Left lung (tissue), 10 donors: ENCODE results near the gene EML1. TPM values are rescaled to one million over a fixed set of nuclear protein-coding genes. Genes with fewer than 3 reads are reported as not detected.

ENCODE experiments used
- ATAC-seq: fragments of 200-7000 bp; cut with Tn5 transposase; one replicate; pipeline ENCODE4 v1.9.1; 2020; ENCODE audit warnings: moderate library complexity
- DNase-seq, 4 donors: peaks; one replicate each; pipeline ENCODE4 v3.0.0-alpha.2; 2013 to 2020
- H3K27ac ChIP-seq, 2 donors: fragments of 200-600 bp; sonication (generic) in 1 of 2; one replicate each; pipeline versions ENCODE4 v1.5.0 to v1.8.0; 2020 to 2021
- H3K27me3 ChIP-seq, 2 donors: fragments of 200-600 bp; sonication (generic) in 1 of 2; one replicate each; pipeline versions ENCODE4 v1.5.0 to v1.8.0; 2020 to 2021
- H3K36me3 ChIP-seq, 2 donors: fragments of 200-600 bp; sonication (generic) in 1 of 2; one replicate each; pipeline versions ENCODE4 v1.5.0 to v1.8.0; 2020 to 2021
- H3K4me1 ChIP-seq, 2 donors: fragments of 200-600 bp; one replicate each; pipeline ENCODE4 v1.8.0; 2021
- H3K4me3 ChIP-seq, 2 donors: fragments of 200-600 bp; sonication (generic) in 1 of 2; one replicate each; pipeline versions ENCODE4 v1.5.0 to v1.8.0; 2020 to 2021; ENCODE audit warnings: mild to moderate bottlenecking in 1 of 2
- H3K9me3 ChIP-seq, 2 donors: fragments of 200-600 bp; sonication (generic) in 1 of 2; one replicate each; pipeline versions ENCODE4 v1.5.0 to v1.8.0; 2020 to 2021
- CTCF ChIP-seq, 2 donors: fragments of 200-600 bp; sonication (generic) in 1 of 2; IDR thresholded peaks; one replicate each; pipeline versions ENCODE4 v1.5.0 to v1.8.0; 2021; ENCODE audit warnings: antibody characterized with exemption in 2 of 2
- intact Hi-C, 2 donors: fragments of 100-400 bp; cut with DNase I; formaldehyde crosslinking; loops; one replicate each; pipeline versions ENCODE4 v1.11.2 to v1.14.2; 2022
- polyA plus RNA-seq, 6 donors: library from polyadenylated mRNA; unstranded; fragments of 120-200 nt; gene quantifications; one replicate each; pipeline ENCODE4 v1.2.1, GENCODE V29; 2013; ENCODE audit not compliant: insufficient read length in 6 of 6
- total RNA-seq, 2 donors: library from RNA; stranded (reverse); fragmentation: NEBNext Ultra II Directional; extraction: Animal tissue kit (Norgen Biotek cat#: 25700); gene quantifications; one replicate each; pipeline ENCODE4 v1.2.1, GENCODE V29; 2021
- donor health status: DM: no; HTN: yes; CAD: no.
- donor health status: DM: no; HTN: no; CAD: no.

Gene EML1
- total and polyA plus RNA-seq, 8 donors, result 24.6 to 48.6 (median 42.2) TPM

DNA sequence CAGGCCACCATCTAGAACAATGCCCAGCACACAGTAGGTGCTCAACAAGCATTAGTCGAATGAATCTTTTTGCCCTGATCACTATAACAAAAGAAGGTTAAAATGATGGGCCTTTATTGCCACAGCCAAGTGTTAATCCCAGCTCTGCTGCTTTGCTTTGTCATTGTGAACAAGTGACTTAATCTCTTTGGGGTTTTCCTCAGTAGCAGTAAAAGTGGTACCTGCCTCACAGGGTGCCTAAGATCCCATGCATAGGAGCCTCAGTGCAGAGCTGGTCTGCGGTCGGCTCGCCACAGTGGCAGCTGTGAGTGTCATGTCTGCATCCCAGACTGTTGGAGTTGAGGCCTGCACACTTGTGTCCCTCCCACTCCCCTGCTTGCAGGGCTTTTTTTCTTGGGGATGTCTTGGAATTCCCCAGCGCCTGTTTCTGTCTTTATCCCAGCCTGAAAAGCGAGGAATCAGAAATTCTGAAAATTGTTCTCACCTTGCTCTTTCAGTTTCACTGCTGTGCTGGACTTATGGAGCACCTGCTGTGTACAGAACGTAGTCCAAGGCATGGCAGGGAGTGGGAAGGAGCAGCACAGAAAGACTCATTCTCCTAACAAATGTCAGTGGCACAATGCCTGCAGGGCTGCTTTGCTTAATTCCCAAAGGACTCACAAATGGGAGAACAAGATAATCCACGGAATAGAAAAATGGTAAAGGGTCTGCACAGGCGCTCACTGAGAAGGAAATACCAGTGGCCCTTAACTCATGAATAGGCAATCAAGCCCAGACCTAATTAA is 90.8 kb downstream of the EML1 start:
- H3K27ac ChIP-seq, result no peak overlapping the region
- H3K4me1 ChIP-seq, result no peaks in the 10 kb centered on the region
- intact Hi-C loops, result no loop called here
- no peaks in the 10 kb centered on the region for H3K27me3 ChIP-seq
- TF ChIP-seq CTCF (IDR thresholded peaks at IDR 0.05), result no peak
- ATAC-seq, result no peak
- no peak for DNase-seq
- no peaks in the 10 kb centered on the region for H3K9me3 ChIP-seq
- H3K4me3 ChIP-seq, result no peak overlapping the region
- H3K36me3 ChIP-seq, result no peaks in the 10 kb centered on the region

- DNase-seq (peak in 2 of 4 donors; percentile 56 to 71), ATAC-seq (peak; percentile 91)
- H3K27ac ChIP-seq, result no peak overlapping the region
- H3K4me1 ChIP-seq, result no peaks in the 10 kb centered on the region
- intact Hi-C loops, result loop anchor here in 1 of 2 donors (5.0 kb wide), 1 partner anchor 153 kb away; no protein-coding TSS in a partner anchor
- TF ChIP-seq CTCF (IDR thresholded peaks at IDR 0.05), result peak; percentile 58 to 68
- H3K4me3 ChIP-seq, result no peak overlapping the region
- no peaks in the 10 kb centered on the region for H3K27me3 ChIP-seq
- H3K9me3 ChIP-seq, result no peaks in the 10 kb centered on the region
- H3K36me3 ChIP-seq, result no peaks in the 10 kb centered on the region
Measured at GRCh38 chr14:99884834-99885648, 91.8 kb downstream of the EML1 start.

DNA sequence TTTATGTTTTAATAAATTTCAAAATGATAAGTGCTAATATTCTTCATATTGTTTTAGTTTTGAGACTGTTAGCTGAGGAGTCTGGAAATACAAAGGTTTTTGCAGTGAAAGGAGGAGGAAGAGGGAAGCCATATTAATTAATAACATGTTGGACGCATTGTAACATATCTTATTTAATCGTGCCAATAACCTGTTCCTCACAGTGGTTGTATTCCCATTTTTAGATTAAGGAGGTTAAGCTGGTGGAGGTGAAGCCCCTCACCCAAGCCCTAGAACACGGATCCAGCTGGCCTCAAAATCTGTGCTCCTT is 92.4 kb downstream of the EML1 start:
- Histone ChIP-seq H3K27ac (no peak overlapping the region), H3K4me1 (no peaks in the 10 kb centered on the region), H3K36me3 (no peaks in the 10 kb centered on the region), H3K27me3 (no peaks in the 10 kb centered on the region), H3K4me3 (no peak overlapping the region), H3K9me3 (no peaks in the 10 kb centered on the region)
- ATAC-seq, result no peak
- intact Hi-C loops, result loop anchor here in 1 of 2 donors (5.0 kb wide), 1 partner anchor 153 kb away; no protein-coding TSS in a partner anchor
- DNase-seq, result no peak
- TF ChIP-seq CTCF (IDR thresholded peaks at IDR 0.05), result peak in 1 of 2 donors; percentile 8

DNA sequence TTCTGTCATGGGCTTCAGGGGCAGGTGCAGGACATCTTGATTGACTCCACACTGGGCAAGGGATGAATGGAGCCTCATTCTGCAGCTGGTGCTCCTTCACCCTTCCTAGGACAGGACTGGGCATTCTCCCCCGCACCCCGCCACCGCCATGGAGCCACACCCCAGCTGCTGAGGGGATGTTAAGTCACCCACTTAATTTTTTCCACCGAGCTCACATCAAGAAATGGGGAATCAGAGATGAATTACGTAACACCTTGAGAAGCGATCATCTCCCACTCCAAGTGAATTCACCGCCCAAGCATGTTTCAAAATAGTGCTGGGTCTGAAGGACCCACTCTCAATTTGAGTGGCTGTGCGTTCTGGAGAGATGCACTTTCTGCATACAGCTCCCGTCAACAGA is 94.2 kb downstream of the EML1 start:
- Histone ChIP-seq H3K27me3 (no peaks in the 10 kb centered on the region), H3K36me3 (no peaks in the 10 kb centered on the region), H3K9me3 (no peaks in the 10 kb centered on the region), H3K4me1 (no peaks in the 10 kb centered on the region), H3K4me3 (no peak overlapping the region), H3K27ac (no peak overlapping the region)
- intact Hi-C loops, result loop anchor here in 1 of 2 donors (5.0 kb wide), 1 partner anchor 155 kb away; no protein-coding TSS in a partner anchor
- TF ChIP-seq CTCF (IDR thresholded peaks at IDR 0.05), result no peak
- DNase-seq, result no peak
- ATAC-seq, result peak; percentile 41

DNA sequence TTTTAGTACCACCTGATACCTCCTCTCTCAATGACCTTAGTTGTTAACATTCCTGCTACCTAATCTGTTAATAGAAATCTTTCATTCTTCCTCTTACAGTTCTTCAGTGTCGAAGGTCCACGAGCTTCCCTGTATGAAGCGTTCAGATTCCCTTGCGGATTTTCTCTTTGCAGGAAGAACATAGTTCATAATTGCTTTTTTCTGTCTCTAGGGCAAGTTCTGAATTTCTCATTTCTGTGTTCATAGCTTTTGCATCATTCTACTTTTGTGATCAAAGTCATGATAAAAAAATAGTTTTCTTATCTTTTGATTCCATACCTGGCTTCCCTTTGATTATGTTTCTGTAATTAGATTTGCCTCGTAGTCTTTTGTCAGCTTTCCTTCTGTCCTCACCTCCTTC is 94.9 kb downstream of the EML1 start:
- Histone ChIP-seq H3K27ac (no peak overlapping the region), H3K4me1 (no peaks in the 10 kb centered on the region), H3K4me3 (no peak overlapping the region), H3K36me3 (no peaks in the 10 kb centered on the region), H3K9me3 (no peaks in the 10 kb centered on the region), H3K27me3 (no peaks in the 10 kb centered on the region)
- no peak for DNase-seq
- no peak for TF ChIP-seq CTCF (IDR thresholded peaks at IDR 0.05)
- ATAC-seq, result no peak
- intact Hi-C loops, result loop anchor here in 1 of 2 donors (5.0 kb wide), 1 partner anchor 156 kb away; no protein-coding TSS in a partner anchor
